IMR-90 (cell line): ENCODE data around the gene EXD2. TPM values are rescaled to one million over a fixed set of nuclear protein-coding genes. Genes with fewer than 3 reads are reported as not detected.

ENCODE experiments used
- ATAC-seq: fragments of 200-7000 bp; cut with Tn5 transposase; 2 replicates; pipeline ENCODE4 v1.9.1; 2020; ENCODE audit warnings: low read depth, mild to moderate bottlenecking, moderate library complexity
- BruUV-seq: library from RNA; stranded (reverse); fragments of 400-500 nt; replicated peaks from 2 replicates; lab custom pipeline; 2021; lab: Mats Ljungman, UMichigan
- CTCF ChIA-PET: fragments of 300-600 bp; formaldehyde crosslinking; extraction: SDS; loops from one replicate; lab custom pipeline; 2021; ENCODE audit warnings: antibody characterized with exemption; lab: Yijun Ruan, JAX
- POLR2A ChIA-PET: fragments of 300-600 bp; sonication (Branson Sonifier 250); formaldehyde crosslinking; loops from one replicate; lab custom pipeline; 2022; ENCODE audit warnings: antibody characterized with exemption; ENCODE audit not compliant: unreplicated experiment; lab: Charles Lee
- DNase-seq: peaks from one replicate; pipeline ENCODE4 v3.0.0; 2013
- H2AFZ ChIP-seq: replicated peaks from 2 replicates; pipeline ENCODE3; 2013; ENCODE audit warnings: low read length, mild to moderate bottlenecking; ENCODE audit not compliant: poor library complexity
- H2AK5ac ChIP-seq: 2 replicates; pipeline ENCODE4 v1.6.1; 2013; ENCODE audit warnings: low read depth, low read length, inconsistent platforms
- H2AK9ac ChIP-seq: replicated peaks from 2 replicates; pipeline ENCODE3; 2013; ENCODE audit warnings: mild to moderate bottlenecking, low read depth, low read length, moderate library complexity; ENCODE audit not compliant: poor library complexity
- H2BK120ac ChIP-seq: 2 replicates; pipeline ENCODE4 v1.6.1; 2013; ENCODE audit warnings: low read depth, low read length, inconsistent platforms
- H2BK15ac ChIP-seq: 3 replicates; pipeline ENCODE4 v1.6.1; 2013; ENCODE audit warnings: low read depth, low read length, inconsistent platforms
- H2BK20ac ChIP-seq: 2 replicates; pipeline ENCODE4 v1.6.1; 2013; ENCODE audit warnings: low read depth, mild to moderate bottlenecking, inconsistent platforms, low read length, moderate library complexity
- H2BK5ac ChIP-seq: 2 replicates; pipeline ENCODE4 v1.6.1; 2013; ENCODE audit warnings: mild to moderate bottlenecking, low read depth, low read length, inconsistent platforms; ENCODE audit not compliant: poor library complexity, severe bottlenecking
- H3K14ac ChIP-seq: replicated peaks from 2 replicates; pipeline ENCODE4 v1.6.1; 2013; ENCODE audit warnings: low read depth, low read length, inconsistent platforms
- H3K18ac ChIP-seq: 2 replicates; pipeline ENCODE4 v1.6.1; 2013; ENCODE audit warnings: low read depth, low read length, control low read depth
- H3K23ac ChIP-seq: 2 replicates; pipeline ENCODE4 v1.6.1; 2013; ENCODE audit warnings: low read depth, low read length, inconsistent platforms
- H3K27ac ChIP-seq: 2 replicates; pipeline ENCODE4 v1.5.1; 2013; ENCODE audit warnings: mild to moderate bottlenecking, control low read depth, low read length; ENCODE audit not compliant: insufficient read depth
- H3K27me3 ChIP-seq: 2 replicates; pipeline ENCODE4 v1.6.1; 2013; ENCODE audit warnings: low read length; ENCODE audit not compliant: control insufficient read depth, insufficient read depth
- H3K36me3 ChIP-seq: 2 replicates; pipeline ENCODE4 v1.6.1; 2013; ENCODE audit warnings: low read length, mixed read lengths; ENCODE audit not compliant: control insufficient read depth, insufficient read depth
- H3K4ac ChIP-seq: 2 replicates; pipeline ENCODE4 v1.6.1; 2013; ENCODE audit warnings: low read depth, low read length, inconsistent platforms
- H3K4me1 ChIP-seq: 2 replicates; pipeline ENCODE4 v1.6.1; 2013; ENCODE audit warnings: low read length, mixed read lengths; ENCODE audit not compliant: control insufficient read depth, insufficient read depth
- H3K4me2 ChIP-seq: 2 replicates; pipeline ENCODE4 v1.6.1; 2013; ENCODE audit warnings: low read depth, mild to moderate bottlenecking, control low read depth, low read length, moderate library complexity
- H3K4me3 ChIP-seq: 2 replicates; pipeline ENCODE4 v1.5.1; 2013; ENCODE audit warnings: low read depth, mild to moderate bottlenecking, control low read depth, low read length, moderate library complexity; ENCODE audit not compliant: insufficient read depth
- H3K56ac ChIP-seq: 2 replicates; pipeline ENCODE4 v1.6.1; 2013; ENCODE audit warnings: low read length, inconsistent platforms; ENCODE audit not compliant: insufficient read depth; ENCODE audit errors: extremely low read depth
- H3K79me1 ChIP-seq, 2 experiments: 2 replicates each; pipeline ENCODE4 v1.6.1; 2013; ENCODE audit warnings: low read length in 2 of 2, inconsistent platforms in 1 of 2, low read depth in 1 of 2
- H3K9ac ChIP-seq: 2 replicates; pipeline ENCODE4 v1.6.1; 2013; ENCODE audit warnings: low read depth, low read length, control low read depth
- H3K9me1 ChIP-seq: 2 replicates; pipeline ENCODE4 v1.6.1; 2013; ENCODE audit warnings: low read length, inconsistent platforms; ENCODE audit not compliant: insufficient read depth
- H3K9me3 ChIP-seq: 2 replicates; pipeline ENCODE4 v1.6.1; 2013; ENCODE audit warnings: low read length; ENCODE audit not compliant: control insufficient read depth, insufficient read depth
- H4K20me1 ChIP-seq: 2 replicates; pipeline ENCODE4 v1.6.1; 2013; ENCODE audit warnings: low read length, inconsistent platforms; ENCODE audit not compliant: insufficient read depth
- H4K5ac ChIP-seq: 2 replicates; pipeline ENCODE4 v1.6.1; 2013; ENCODE audit warnings: mild to moderate bottlenecking, low read depth, low read length, control low read depth
- H4K8ac ChIP-seq, 2 experiments: 2 replicates each; pipeline ENCODE4 v1.6.1; 2013; ENCODE audit warnings: low read depth in 2 of 2, low read length in 2 of 2, control low read depth in 1 of 2, inconsistent platforms in 1 of 2
- H4K91ac ChIP-seq: 2 replicates; pipeline ENCODE4 v1.6.1; 2013; ENCODE audit warnings: low read depth, low read length, inconsistent platforms; ENCODE audit not compliant: insufficient read depth
- CEBPB ChIP-seq: IDR thresholded peaks from 2 replicates; pipeline ENCODE4 v1.6.1; 2012; ENCODE audit warnings: low read depth, low read length, improper control_type of control experiment
- CTCF ChIP-seq: conservative IDR thresholded peaks from 2 replicates; pipeline ENCODE4 v1.5.1; 2012; ENCODE audit warnings: mild to moderate bottlenecking, low read depth, low read length, improper control_type of control experiment
- FOS ChIP-seq: fragments of 150-350 bp; IDR thresholded peaks from 2 replicates; pipeline ENCODE4 v1.6.1; 2016; ENCODE audit warnings: low read depth, low read length
- MAFK ChIP-seq: IDR thresholded peaks from 2 replicates; pipeline ENCODE4 v1.6.1; 2012; ENCODE audit warnings: low read depth, low read length, improper control_type of control experiment
- MAZ ChIP-seq: IDR thresholded peaks from 2 replicates; pipeline ENCODE4 v1.6.1; 2012; ENCODE audit warnings: low read depth, mild to moderate bottlenecking, low read length, improper control_type of control experiment, moderate library complexity, borderline replicate concordance
- NFE2L2 ChIP-seq: fragments of 150-350 bp; IDR thresholded peaks from 2 replicates; pipeline ENCODE4 v1.6.1; 2016; ENCODE audit warnings: low read depth, mild to moderate bottlenecking, low read length
- POLR2A ChIP-seq: IDR thresholded peaks from 2 replicates; pipeline ENCODE4 v1.6.1; 2012; ENCODE audit warnings: mild to moderate bottlenecking, low read depth, low read length
- RAD21 ChIP-seq: IDR thresholded peaks from 2 replicates; pipeline ENCODE4 v1.6.1; 2012; ENCODE audit warnings: low read length, improper control_type of control experiment
- WGBS, 2 experiments: methylation state at CpG; one replicate each; pipeline versions ENCODE4 v1.1.5 to v1.1.7; 2013; ENCODE audit warnings: missing lambda C conversion rate in 2 of 2; ENCODE audit not compliant: insufficient read length in 1 of 2; ENCODE audit errors: extremely low coverage in 2 of 2; 5-methylcytosine and 5-hydroxymethylcytosine counted together
- dilution Hi-C: fragments of 300-500 bp; cut with HindIII; formaldehyde crosslinking; loops from one replicate; pipeline ENCODE4 v1.14.3; 2018; ENCODE audit warnings: low sequenced_read_pairs; ENCODE audit not compliant: unreplicated experiment
- in situ Hi-C: fragments of 300-500 bp; cut with MboI; formaldehyde crosslinking; loops from 3 replicates; pipeline ENCODE4 v1.14.3; 2019; ENCODE audit warnings: low sequenced_read_pairs, inconsistent platforms, mixed read lengths
- intact Hi-C: fragments of 100-400 bp; cut with micrococcal nuclease; formaldehyde crosslinking; loops from 2 replicates; pipeline ENCODE4 v1.10.0; 2022
- polyA plus RNA-seq, 3 experiments: library from polyadenylated mRNA; depleted of rRNA; stranded (reverse); fragments of >200 nt; gene quantifications; 2 replicates each; pipeline ENCODE4 v1.2.3, GENCODE V29; 2012; ENCODE audit warnings: low replicate concordance in 1 of 3
- total RNA-seq: library from RNA; depleted of rRNA; stranded (reverse); fragments of >200 nt; gene quantifications from 2 replicates; pipeline ENCODE4 v1.2.3, GENCODE V29; 2012
- TF ChIP-seq, protein P1 (sequence below): fragments of 150-350 bp; IDR thresholded peaks from 2 replicates; pipeline ENCODE4 v1.6.1; 2016; ENCODE audit warnings: low read depth, mild to moderate bottlenecking, low read length, moderate library complexity, borderline replicate concordance
- TF ChIP-seq, protein P2 (sequence below): fragments of 150-350 bp; IDR thresholded peaks from 2 replicates; pipeline ENCODE4 v1.6.1; 2017; ENCODE audit warnings: mild to moderate bottlenecking, antibody characterized with exemption, low read length, low read depth

Gene EXD2
- total and polyA plus RNA-seq, 2 of the 4 experiments (the other 2 are of a cell fraction): 11.0 to 13.3 TPM

DNA sequence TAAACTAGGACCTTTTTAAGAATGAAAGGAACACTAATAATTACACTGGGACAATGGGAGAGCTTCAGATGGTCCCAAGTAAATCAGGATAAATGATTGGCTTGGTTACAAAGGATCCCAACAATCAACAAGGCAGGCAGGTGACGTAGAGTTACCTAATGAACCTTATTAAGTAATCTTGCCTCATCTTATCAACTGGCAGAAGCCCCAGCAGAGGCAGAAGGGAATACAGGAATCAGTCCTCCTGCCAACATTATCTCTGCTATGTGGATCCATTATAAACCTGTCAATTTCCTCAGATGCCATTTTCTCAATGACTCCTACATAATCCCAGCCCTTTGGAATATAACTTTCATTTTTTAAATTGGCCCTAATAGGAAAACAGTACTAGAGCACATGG, 49.7 kb upstream of the EXD2 start:
- H3K9me3 ChIP-seq: no peaks in the 10 kb centered on the region
- H2BK20ac ChIP-seq: no peak overlapping the region
- in situ Hi-C loops (no loop called here), intact Hi-C loops (no loop called here), dilution Hi-C loops (no loop called here)
- H2BK120ac ChIP-seq: no peak overlapping the region
- ChIA-PET POLR2A (no interaction called here), CTCF (interaction anchor here (1.7 kb wide), 1 partner anchor 10 kb away, joined by 5 read pairs; no protein-coding TSS in a partner anchor)
- 0 out of 2 replicates have a peak, but pooled peaks cover 2% of the 10 kb centered on the region for H3K36me3 ChIP-seq
- H2BK5ac ChIP-seq: no peak overlapping the region
- H2AFZ ChIP-seq: no peak overlapping the region
- H3K4me1 ChIP-seq: peaks cover 8% of the 10 kb centered on the region
- H3K27me3 ChIP-seq: no peaks in the 10 kb centered on the region
- peaks cover 76% of the 10 kb centered on the region for H4K20me1 ChIP-seq
- no peak overlapping the region for H3K18ac ChIP-seq
- H4K91ac ChIP-seq: no peak overlapping the region
- no peak overlapping the region for H2AK9ac ChIP-seq
- no TSS peak for BruUV-seq
- no peak overlapping the region for H4K5ac ChIP-seq
- H2BK15ac ChIP-seq: no peak overlapping the region
- H3K9ac ChIP-seq: no peak overlapping the region
- TF ChIP-seq RAD21: no peak
- no peak for TF ChIP-seq MAFK
- TF ChIP-seq POLR2A: no peak
- TF ChIP-seq MAZ: no peak
- no peak for TF ChIP-seq CEBPB
- TF ChIP-seq, protein P1, sequence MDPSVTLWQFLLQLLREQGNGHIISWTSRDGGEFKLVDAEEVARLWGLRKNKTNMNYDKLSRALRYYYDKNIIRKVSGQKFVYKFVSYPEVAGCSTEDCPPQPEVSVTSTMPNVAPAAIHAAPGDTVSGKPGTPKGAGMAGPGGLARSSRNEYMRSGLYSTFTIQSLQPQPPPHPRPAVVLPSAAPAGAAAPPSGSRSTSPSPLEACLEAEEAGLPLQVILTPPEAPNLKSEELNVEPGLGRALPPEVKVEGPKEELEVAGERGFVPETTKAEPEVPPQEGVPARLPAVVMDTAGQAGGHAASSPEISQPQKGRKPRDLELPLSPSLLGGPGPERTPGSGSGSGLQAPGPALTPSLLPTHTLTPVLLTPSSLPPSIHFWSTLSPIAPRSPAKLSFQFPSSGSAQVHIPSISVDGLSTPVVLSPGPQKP: no peak
- TF ChIP-seq FOS: no peak
- no peak for TF ChIP-seq CTCF
- TF ChIP-seq, protein P2, sequence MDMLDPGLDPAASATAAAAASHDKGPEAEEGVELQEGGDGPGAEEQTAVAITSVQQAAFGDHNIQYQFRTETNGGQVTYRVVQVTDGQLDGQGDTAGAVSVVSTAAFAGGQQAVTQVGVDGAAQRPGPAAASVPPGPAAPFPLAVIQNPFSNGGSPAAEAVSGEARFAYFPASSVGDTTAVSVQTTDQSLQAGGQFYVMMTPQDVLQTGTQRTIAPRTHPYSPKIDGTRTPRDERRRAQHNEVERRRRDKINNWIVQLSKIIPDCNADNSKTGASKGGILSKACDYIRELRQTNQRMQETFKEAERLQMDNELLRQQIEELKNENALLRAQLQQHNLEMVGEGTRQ: no peak
- no peak for TF ChIP-seq NFE2L2
- peaks cover 35 to 76% of the 10 kb centered on the region in 2 experiments for H3K79me1 ChIP-seq
- no peak for ATAC-seq
- H4K8ac ChIP-seq: no peak overlapping the region
- no CpG with 5 or more reads among the region's 1 CpG for WGBS, 2 experiments
- H3K27ac ChIP-seq: no peak overlapping the region
- H2AK5ac ChIP-seq: no peak overlapping the region
- no peak overlapping the region for H3K14ac ChIP-seq
- H3K56ac ChIP-seq: no peak overlapping the region
- H3K4me2 ChIP-seq: no peak overlapping the region
- H3K4ac ChIP-seq: no peak overlapping the region
- H3K9me1 ChIP-seq: peaks cover 12% of the 10 kb centered on the region
- DNase-seq: no peak
- 0 out of 2 replicates have a peak overlapping the region, but pooled peaks have one; percentile 20 for H3K23ac ChIP-seq
- no peak overlapping the region for H3K4me3 ChIP-seq
